ENCODE results near the gene GPR101.
"Not testable (repeated sequence)": the region's sequence is repeated elsewhere in the genome, so short reads cannot be mapped to it uniquely, and the experiment has no call there.

GPR101 gene

GRCh38 chrX:137000236-137000635 lies 33.6 kb downstream of the GPR101 start:
- FAIRE-seq: not testable (repeated sequence)

- FAIRE-seq: no peak
Measured at GRCh38 chrX:136999024-136999423, 34.8 kb downstream of the GPR101 start.
